ENCODE measurements around the gene SRSF10.

The SRSF10 gene

DNA sequence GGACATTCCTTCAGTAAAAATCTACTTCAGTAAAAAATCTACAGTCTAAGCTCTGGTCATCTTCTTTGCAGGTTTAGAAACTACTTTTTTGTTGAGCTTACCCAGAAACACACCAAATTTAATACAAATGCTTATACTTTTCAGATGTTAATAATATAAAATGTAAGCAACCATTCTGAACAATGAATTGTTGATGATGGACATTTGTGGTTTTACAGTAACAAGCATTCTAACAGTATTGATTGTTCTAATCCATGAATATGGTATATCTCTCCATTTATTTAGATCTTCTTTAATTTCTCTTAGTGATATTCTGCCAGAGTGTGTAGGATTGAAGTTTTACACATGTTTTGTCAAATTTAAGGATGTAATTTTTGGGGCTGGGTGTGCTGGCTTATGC lies 27.0 kb upstream of the SRSF10 start:
- in situ Hi-C loops (cut with HindIII; ENCODE audit: low sequenced_read_pairs): no loop called here
- no peak for DNase-seq (ENCODE audit: low read depth, low spot score)
- TF ChIP-seq, protein P1, sequence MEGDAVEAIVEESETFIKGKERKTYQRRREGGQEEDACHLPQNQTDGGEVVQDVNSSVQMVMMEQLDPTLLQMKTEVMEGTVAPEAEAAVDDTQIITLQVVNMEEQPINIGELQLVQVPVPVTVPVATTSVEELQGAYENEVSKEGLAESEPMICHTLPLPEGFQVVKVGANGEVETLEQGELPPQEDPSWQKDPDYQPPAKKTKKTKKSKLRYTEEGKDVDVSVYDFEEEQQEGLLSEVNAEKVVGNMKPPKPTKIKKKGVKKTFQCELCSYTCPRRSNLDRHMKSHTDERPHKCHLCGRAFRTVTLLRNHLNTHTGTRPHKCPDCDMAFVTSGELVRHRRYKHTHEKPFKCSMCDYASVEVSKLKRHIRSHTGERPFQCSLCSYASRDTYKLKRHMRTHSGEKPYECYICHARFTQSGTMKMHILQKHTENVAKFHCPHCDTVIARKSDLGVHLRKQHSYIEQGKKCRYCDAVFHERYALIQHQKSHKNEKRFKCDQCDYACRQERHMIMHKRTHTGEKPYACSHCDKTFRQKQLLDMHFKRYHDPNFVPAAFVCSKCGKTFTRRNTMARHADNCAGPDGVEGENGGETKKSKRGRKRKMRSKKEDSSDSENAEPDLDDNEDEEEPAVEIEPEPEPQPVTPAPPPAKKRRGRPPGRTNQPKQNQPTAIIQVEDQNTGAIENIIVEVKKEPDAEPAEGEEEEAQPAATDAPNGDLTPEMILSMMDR (IDR thresholded peaks at IDR 0.05; ENCODE audit: low read depth, low read length): no peak
- no peak overlapping the region for H3K4me3 ChIP-seq (ENCODE audit: low read depth, low read length)

GRCh38 chr1:24005163-24005562 lies 25.0 kb upstream of the SRSF10 start:
- in situ Hi-C loops (cut with HindIII; ENCODE audit: low sequenced_read_pairs): no loop called here
- no peak overlapping the region for H3K4me3 ChIP-seq (ENCODE audit: low read depth, low read length)
- TF ChIP-seq, protein P1 (IDR thresholded peaks at IDR 0.05; ENCODE audit: low read depth, low read length): no peak
- no peak for DNase-seq (ENCODE audit: low read depth, low spot score)

DNA sequence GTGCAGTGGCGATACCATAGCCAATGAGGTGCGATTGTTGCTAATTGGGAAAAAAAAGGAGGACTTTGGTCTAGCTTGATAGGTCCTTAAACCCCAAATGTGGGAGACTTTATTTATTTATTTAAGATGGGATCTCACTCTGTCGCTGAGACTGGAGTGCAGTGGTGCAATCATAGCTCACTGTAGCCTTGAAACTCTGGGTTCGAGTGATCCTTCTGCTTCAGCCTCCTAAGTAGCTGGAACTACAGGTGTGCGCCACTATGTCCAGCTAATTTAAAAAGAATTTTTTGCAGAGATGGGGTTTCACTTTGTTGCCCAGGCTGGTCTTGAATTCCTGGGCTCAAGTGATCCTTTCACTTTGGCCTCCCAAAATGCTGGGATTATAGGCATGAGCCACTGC lies 24.0 kb upstream of the SRSF10 start:
- H3K4me3 ChIP-seq (ENCODE audit: low read depth, low read length): no peak overlapping the region
- DNase-seq (ENCODE audit: low read depth, low spot score): no peak
- in situ Hi-C loops (cut with HindIII; ENCODE audit: low sequenced_read_pairs): no loop called here
- TF ChIP-seq, protein P1 (IDR thresholded peaks at IDR 0.05; ENCODE audit: low read depth, low read length): no peak

- TF ChIP-seq, protein P1 (IDR thresholded peaks at IDR 0.05; ENCODE audit: low read depth, low read length): no peak
- no peak overlapping the region for H3K4me3 ChIP-seq (ENCODE audit: low read depth, low read length)
- in situ Hi-C loops (cut with HindIII; ENCODE audit: low sequenced_read_pairs): no loop called here
- DNase-seq (ENCODE audit: low read depth, low spot score): peak; percentile 86
These were observed 23.3 kb upstream of the SRSF10 start for GRCh38 chr1:24003331-24003972.

DNA sequence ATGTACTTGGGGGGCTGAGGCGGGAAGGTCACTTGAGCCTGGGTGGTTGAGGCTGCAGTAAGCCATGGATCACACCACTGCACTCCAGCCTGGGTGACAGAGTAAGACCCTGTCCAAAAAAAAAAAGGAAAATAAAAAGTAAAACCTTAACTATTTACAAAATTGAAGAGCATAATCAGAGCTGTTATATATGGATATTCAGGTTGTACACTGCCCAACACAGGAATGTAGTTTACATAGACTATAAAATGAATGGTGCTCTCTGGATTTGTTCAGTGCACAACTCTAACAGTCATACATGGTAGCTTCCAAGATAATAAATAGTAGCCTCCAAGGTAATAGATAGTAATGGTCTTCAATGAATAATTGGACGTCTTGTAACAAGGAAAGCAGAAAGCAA lies 22.6 kb upstream of the SRSF10 start:
- in situ Hi-C loops (cut with HindIII; ENCODE audit: low sequenced_read_pairs): no loop called here
- TF ChIP-seq, protein P1 (IDR thresholded peaks at IDR 0.05; ENCODE audit: low read depth, low read length): no peak
- H3K4me3 ChIP-seq (ENCODE audit: low read depth, low read length): no peak overlapping the region
- DNase-seq (ENCODE audit: low read depth, low spot score): no peak

- no peak for DNase-seq (ENCODE audit: low read depth, low spot score)
- TF ChIP-seq, protein P1 (IDR thresholded peaks at IDR 0.05; ENCODE audit: low read depth, low read length): no peak
- H3K4me3 ChIP-seq (ENCODE audit: low read depth, low read length): no peak overlapping the region
- in situ Hi-C loops (cut with HindIII; ENCODE audit: low sequenced_read_pairs): no loop called here
These were observed 19.1 kb upstream of the SRSF10 start for GRCh38 chr1:23999156-23999671.
